Panc1 (cell line): ENCODE measurements around the gene DOCK8. TPM values are rescaled to one million over a fixed set of nuclear protein-coding genes. Genes with fewer than 3 reads are reported as not detected.

ENCODE experiments used
- ATAC-seq: fragments of 200-7000 bp; cut with Tn5 transposase; 2 replicates; pipeline ENCODE4 v1.9.1; 2020; ENCODE audit warnings: mild to moderate bottlenecking, moderate library complexity
- BruUV-seq: library from RNA; stranded (reverse); fragments of 400-500 nt; replicated peaks from 2 replicates; lab custom pipeline; 2021; lab: Mats Ljungman, UMichigan
- CTCF ChIA-PET: fragments of 300-600 bp; sonication (Branson Sonifier 250); formaldehyde crosslinking; loops from one replicate; lab custom pipeline; 2022; ENCODE audit warnings: antibody characterized with exemption; lab: Charles Lee
- POLR2A ChIA-PET: fragments of 300-600 bp; sonication (Branson Sonifier 250); formaldehyde crosslinking; loops from one replicate; lab custom pipeline; 2022; ENCODE audit warnings: antibody characterized with exemption; lab: Charles Lee
- DNase-seq: peaks from one replicate; pipeline ENCODE4 v3.0.0-alpha.2; 2010; ENCODE audit warnings: low read depth, low spot score
- H3K27ac ChIP-seq: 2 replicates; pipeline ENCODE4 v1.5.1; 2011; ENCODE audit warnings: mild to moderate bottlenecking, low read length, inconsistent platforms
- H3K27me3 ChIP-seq: fragments of 200-500 bp; sonication (Bioruptor generic); 2 replicates; pipeline ENCODE4 v1.6.0; 2014; ENCODE audit warnings: low read length, inconsistent platforms; ENCODE audit not compliant: control insufficient read depth, insufficient read depth
- H3K36me3 ChIP-seq: fragments of 200-500 bp; sonication (Bioruptor generic); 2 replicates; pipeline ENCODE4 v1.5.1; 2014; ENCODE audit warnings: inconsistent platforms, mild to moderate bottlenecking, low read length, moderate library complexity; ENCODE audit not compliant: control insufficient read depth, insufficient read depth
- H3K4me1 ChIP-seq: 2 replicates; pipeline ENCODE4 v1.5.1; 2011; ENCODE audit warnings: inconsistent platforms, mild to moderate bottlenecking, low read length, moderate library complexity; ENCODE audit not compliant: control insufficient read depth, insufficient read depth
- H3K4me3 ChIP-seq, 2 experiments: 2 replicates each; pipeline ENCODE4 v1.5.1; 2011 to 2012; ENCODE audit warnings: low read depth in 2 of 2, low read length in 2 of 2, mild to moderate bottlenecking in 2 of 2, inconsistent platforms in 1 of 2, moderate library complexity in 1 of 2
- H3K9me3 ChIP-seq: fragments of 200-500 bp; sonication (Bioruptor generic); 2 replicates; pipeline ENCODE4 v1.5.1; 2014; ENCODE audit warnings: low read depth, mild to moderate bottlenecking, inconsistent platforms, low read length, moderate library complexity; ENCODE audit not compliant: control insufficient read depth, insufficient read depth
- CTCF ChIP-seq: fragments of 450-650 bp; IDR thresholded peaks from 2 replicates; pipeline ENCODE4 v1.5.1; 2017; ENCODE audit warnings: mild to moderate bottlenecking
- POLR2AphosphoS5 ChIP-seq: IDR thresholded peaks from 2 replicates; pipeline ENCODE4 v1.6.1; 2012; ENCODE audit warnings: mild to moderate bottlenecking, low read depth, low read length, moderate library complexity
- SIN3A ChIP-seq: IDR thresholded peaks from 2 replicates; pipeline ENCODE4 v1.6.1; 2012; ENCODE audit warnings: low read depth, mild to moderate bottlenecking, low read length, moderate library complexity, borderline replicate concordance; ENCODE audit not compliant: insufficient read depth
- TCF7L2 ChIP-seq: IDR thresholded peaks from 2 replicates; pipeline ENCODE4 v1.6.1; 2011; ENCODE audit warnings: mild to moderate bottlenecking, low read depth, low read length, inconsistent platforms
- in situ Hi-C: cut with HindIII; loops from 2 replicates; pipeline ENCODE4 v1.10.0; 2016; ENCODE audit warnings: low sequenced_read_pairs, low pct_unique_long_range_greater_than_20kb
- intact Hi-C: fragments of 100-400 bp; cut with micrococcal nuclease; formaldehyde crosslinking; loops from one replicate; pipeline ENCODE4 v1.10.0; 2022; ENCODE audit not compliant: unreplicated experiment
- total RNA-seq: library from RNA; stranded (reverse); gene quantifications from one replicate; pipeline ENCODE4 v1.2.1, GENCODE V29; 2021; ENCODE audit not compliant: unreplicated experiment
- TF ChIP-seq, protein P1 (sequence below), 2 experiments: IDR thresholded peaks; 2 replicates each; pipeline ENCODE4 v1.6.1; 2011 to 2012; ENCODE audit warnings: low read depth in 2 of 2, control low read depth in 1 of 2, low read length in 1 of 2, mild to moderate bottlenecking in 1 of 2, moderate library complexity in 1 of 2; ENCODE audit not compliant: insufficient read depth in 1 of 2

The DOCK8 gene
- total RNA-seq, 1 experiment from 2014 or later: 1.4 TPM

GRCh38 chr9:223152-223551 lies 8.5 kb downstream of the DOCK8 start:
- Histone ChIP-seq H3K27me3 (no peaks in the 10 kb centered on the region), H3K9me3 (no peaks in the 10 kb centered on the region), H3K27ac (no peak overlapping the region), H3K4me1 (no peaks in the 10 kb centered on the region), H3K4me3 (no peak overlapping the region), H3K36me3 (no peaks in the 10 kb centered on the region)
- no peak for DNase-seq
- in situ Hi-C loops: no loop called here
- ATAC-seq: no peak
- BruUV-seq: no TSS peak
- TF ChIP-seq CTCF (no peak), POLR2AphosphoS5 (no peak), SIN3A (no peak), TCF7L2 (no peak)
- TF ChIP-seq, protein P1, sequence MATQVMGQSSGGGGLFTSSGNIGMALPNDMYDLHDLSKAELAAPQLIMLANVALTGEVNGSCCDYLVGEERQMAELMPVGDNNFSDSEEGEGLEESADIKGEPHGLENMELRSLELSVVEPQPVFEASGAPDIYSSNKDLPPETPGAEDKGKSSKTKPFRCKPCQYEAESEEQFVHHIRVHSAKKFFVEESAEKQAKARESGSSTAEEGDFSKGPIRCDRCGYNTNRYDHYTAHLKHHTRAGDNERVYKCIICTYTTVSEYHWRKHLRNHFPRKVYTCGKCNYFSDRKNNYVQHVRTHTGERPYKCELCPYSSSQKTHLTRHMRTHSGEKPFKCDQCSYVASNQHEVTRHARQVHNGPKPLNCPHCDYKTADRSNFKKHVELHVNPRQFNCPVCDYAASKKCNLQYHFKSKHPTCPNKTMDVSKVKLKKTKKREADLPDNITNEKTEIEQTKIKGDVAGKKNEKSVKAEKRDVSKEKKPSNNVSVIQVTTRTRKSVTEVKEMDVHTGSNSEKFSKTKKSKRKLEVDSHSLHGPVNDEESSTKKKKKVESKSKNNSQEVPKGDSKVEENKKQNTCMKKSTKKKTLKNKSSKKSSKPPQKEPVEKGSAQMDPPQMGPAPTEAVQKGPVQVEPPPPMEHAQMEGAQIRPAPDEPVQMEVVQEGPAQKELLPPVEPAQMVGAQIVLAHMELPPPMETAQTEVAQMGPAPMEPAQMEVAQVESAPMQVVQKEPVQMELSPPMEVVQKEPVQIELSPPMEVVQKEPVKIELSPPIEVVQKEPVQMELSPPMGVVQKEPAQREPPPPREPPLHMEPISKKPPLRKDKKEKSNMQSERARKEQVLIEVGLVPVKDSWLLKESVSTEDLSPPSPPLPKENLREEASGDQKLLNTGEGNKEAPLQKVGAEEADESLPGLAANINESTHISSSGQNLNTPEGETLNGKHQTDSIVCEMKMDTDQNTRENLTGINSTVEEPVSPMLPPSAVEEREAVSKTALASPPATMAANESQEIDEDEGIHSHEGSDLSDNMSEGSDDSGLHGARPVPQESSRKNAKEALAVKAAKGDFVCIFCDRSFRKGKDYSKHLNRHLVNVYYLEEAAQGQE (IDR thresholded peaks at IDR 0.05; ENCODE audit: insufficient read depth in 1 of 2, low read depth in 2 of 2, low read length in 1 of 2): no peak
- POLR2A ChIA-PET: no interaction called here
- intact Hi-C loops: no loop called here
- CTCF ChIA-PET: no interaction called here

DNA sequence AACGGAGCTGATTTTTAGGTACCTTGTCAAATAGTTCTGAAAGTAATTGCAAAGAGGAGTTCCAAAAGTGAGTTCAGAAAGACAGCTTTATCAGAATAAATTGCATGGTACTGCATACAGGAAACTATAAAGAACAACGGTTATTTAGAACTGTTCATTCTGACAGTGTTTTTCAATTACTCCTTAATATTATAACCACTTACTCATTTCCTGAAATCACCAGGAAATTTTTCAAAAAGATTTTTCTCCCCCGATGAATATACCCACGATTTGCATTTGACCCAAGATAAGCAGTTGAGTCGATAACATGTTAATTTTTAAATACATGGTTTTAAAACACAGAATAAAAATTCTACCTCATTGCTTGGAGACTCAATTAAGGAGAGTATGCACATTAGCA lies 9.4 kb downstream of the DOCK8 start:
- H3K27ac ChIP-seq: no peak overlapping the region
- TF ChIP-seq POLR2AphosphoS5 (no peak), SIN3A (no peak)
- TF ChIP-seq, protein P1 (IDR thresholded peaks at IDR 0.05; ENCODE audit: insufficient read depth in 1 of 2, low read depth in 2 of 2, low read length in 1 of 2): no peak
- no peaks in the 10 kb centered on the region for H3K36me3 ChIP-seq
- CTCF ChIA-PET: no interaction called here
- no peak for DNase-seq
- no peaks in the 10 kb centered on the region for H3K9me3 ChIP-seq
- no peaks in the 10 kb centered on the region for H3K27me3 ChIP-seq
- H3K4me3 ChIP-seq: no peak overlapping the region
- in situ Hi-C loops (no loop called here), intact Hi-C loops (no loop called here)
- ATAC-seq: no peak
- H3K4me1 ChIP-seq: no peaks in the 10 kb centered on the region
- BruUV-seq: no TSS peak
- POLR2A ChIA-PET: no interaction called here
